Mesendoderm (in vitro differentiated cells): ENCODE results near the gene SLCO2A1.
A peak's percentile ranks its signal among the peaks of the same experiment; 100 is the strongest.

ENCODE experiments used
- DNase-seq: peaks from one replicate; pipeline ENCODE4 v3.0.0; 2013
- H2AK5ac ChIP-seq: 2 replicates; pipeline ENCODE4 v1.6.1; 2013; ENCODE audit warnings: low read length, inconsistent platforms
- H2BK120ac ChIP-seq: 2 replicates; pipeline ENCODE4 v1.6.1; 2013; ENCODE audit warnings: low read depth, mild to moderate bottlenecking, low read length, moderate library complexity, mixed read lengths
- H2BK15ac ChIP-seq: replicated peaks from 2 replicates; pipeline ENCODE4 v1.6.1; 2013; ENCODE audit warnings: low read depth, mild to moderate bottlenecking, moderate library complexity
- H2BK5ac ChIP-seq: 2 replicates; pipeline ENCODE4 v1.6.1; 2013; ENCODE audit warnings: low read length, inconsistent platforms
- H3K18ac ChIP-seq: 2 replicates; pipeline ENCODE4 v1.6.1; 2013; ENCODE audit warnings: mild to moderate bottlenecking, low read length, mixed read lengths
- H3K23ac ChIP-seq: one replicate; pipeline ENCODE4 v1.6.1; 2013; ENCODE audit warnings: low read length
- H3K27ac ChIP-seq: 2 replicates; pipeline ENCODE4 v1.5.1; 2013; ENCODE audit warnings: low read depth, mild to moderate bottlenecking, inconsistent platforms, low read length, moderate library complexity
- H3K27me3 ChIP-seq: 2 replicates; pipeline ENCODE4 v1.6.1; 2013; ENCODE audit warnings: low read length, control low read depth, mild to moderate bottlenecking, inconsistent platforms; ENCODE audit not compliant: insufficient read depth, poor library complexity
- H3K36me3 ChIP-seq: 2 replicates; pipeline ENCODE4 v1.6.1; 2013; ENCODE audit warnings: low read length, inconsistent platforms; ENCODE audit not compliant: control insufficient read depth, insufficient read depth
- H3K4ac ChIP-seq: one replicate; pipeline ENCODE4 v1.6.1; 2013; ENCODE audit warnings: low read depth, mild to moderate bottlenecking, low read length, moderate library complexity
- H3K4me1 ChIP-seq: 2 replicates; pipeline ENCODE4 v1.6.1; 2013; ENCODE audit warnings: low read depth, low read length, inconsistent platforms; ENCODE audit not compliant: control insufficient read depth
- H3K4me2 ChIP-seq: 2 replicates; pipeline ENCODE4 v1.6.1; 2013; ENCODE audit warnings: low read length
- H3K4me3 ChIP-seq: 2 replicates; pipeline ENCODE4 v1.5.1; 2013; ENCODE audit warnings: mild to moderate bottlenecking, low read length
- H3K56ac ChIP-seq: one replicate; pipeline ENCODE4 v1.6.1; 2013; ENCODE audit warnings: low read length
- H3K79me1 ChIP-seq: 2 replicates; pipeline ENCODE4 v1.6.1; 2013; ENCODE audit warnings: low read length, inconsistent platforms
- H3K79me2 ChIP-seq: 2 replicates; pipeline ENCODE4 v1.6.1; 2013; ENCODE audit warnings: mild to moderate bottlenecking, low read length; ENCODE audit not compliant: control insufficient read depth, insufficient read depth
- H3K9ac ChIP-seq: 2 replicates; pipeline ENCODE4 v1.6.1; 2013; ENCODE audit warnings: low read length, inconsistent platforms
- H4K5ac ChIP-seq: one replicate; pipeline ENCODE4 v1.6.1; 2013; ENCODE audit warnings: low read length
- H4K8ac ChIP-seq: one replicate; pipeline ENCODE4 v1.6.1; 2013; ENCODE audit warnings: low read depth, mild to moderate bottlenecking, control low read depth, low read length, moderate library complexity
- WGBS: extraction: QIAGEN DNeasy Blood & Tissue Kit; methylation state at CpG from one replicate; pipeline ENCODE4 v1.1.7; 2013; ENCODE audit warnings: low lambda C conversion rate, missing lambda C conversion rate; ENCODE audit not compliant: insufficient coverage; ENCODE audit errors: extremely low coverage; 5-methylcytosine and 5-hydroxymethylcytosine counted together

SLCO2A1 gene

DNA sequence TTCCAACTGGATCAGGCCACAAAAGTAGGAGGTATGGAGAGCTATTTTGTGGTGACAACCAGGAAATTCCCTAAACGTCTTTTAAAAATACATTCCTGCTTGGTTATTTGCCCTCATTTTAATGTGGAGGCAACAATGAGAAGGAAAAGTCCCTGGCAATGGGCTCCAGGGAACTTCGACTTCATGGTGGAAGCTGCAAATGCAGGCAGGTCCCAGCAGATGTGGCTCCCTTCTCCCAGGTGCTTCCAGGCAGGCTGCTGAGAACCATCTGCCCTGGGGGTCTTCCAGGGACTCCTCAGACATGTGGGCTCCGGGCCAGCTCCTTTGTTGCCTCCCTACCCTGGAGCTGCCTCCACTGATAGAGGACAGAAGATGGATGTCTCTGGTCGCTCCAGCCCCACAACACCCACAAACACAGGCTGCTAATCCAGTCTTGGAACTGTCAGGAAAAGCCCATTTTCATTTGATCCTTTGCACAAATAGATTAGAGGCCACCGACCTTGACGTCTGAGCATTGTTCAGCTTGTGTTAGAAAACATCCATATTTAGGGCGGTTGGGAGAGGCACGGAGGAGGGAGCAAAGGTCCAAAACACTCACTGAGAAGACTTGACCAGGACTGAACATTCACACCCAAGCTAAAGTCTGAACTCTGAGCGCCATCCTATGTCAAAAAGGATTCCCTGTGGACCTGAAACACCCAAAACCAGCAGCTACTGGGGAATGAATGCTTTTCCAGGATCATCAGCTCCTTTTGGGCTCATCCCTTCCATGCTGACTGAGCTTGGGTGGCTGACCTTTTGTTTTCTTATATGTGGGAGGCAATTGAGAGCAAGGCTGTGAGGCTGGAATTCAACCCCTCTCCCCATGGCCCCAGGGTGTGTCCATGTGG, 30.2 kb upstream of the SLCO2A1 start:
- Histone ChIP-seq H3K79me2 (no peaks in the 10 kb centered on the region), H3K27ac (no peak overlapping the region), H4K8ac (no peak overlapping the region), H3K9ac (no peak overlapping the region), H2BK120ac (no peak overlapping the region), H3K56ac (no peak overlapping the region), H2AK5ac (no peak overlapping the region), H3K27me3 (no peaks in the 10 kb centered on the region), H3K4me2 (no peak overlapping the region), H2BK15ac (no peak overlapping the region), H3K18ac (no peak overlapping the region), H3K23ac (no peak overlapping the region), H4K5ac (no peak overlapping the region), H3K4me1 (no peaks in the 10 kb centered on the region), H3K79me1 (no peaks in the 10 kb centered on the region), H3K4me3 (no peak overlapping the region), H3K4ac (no peak overlapping the region), H2BK5ac (no peak overlapping the region), H3K36me3 (no peaks in the 10 kb centered on the region)
- peak; percentile 19 for DNase-seq
- WGBS, result no CpG with 5 or more reads among the region's 9 CpGs

DNA sequence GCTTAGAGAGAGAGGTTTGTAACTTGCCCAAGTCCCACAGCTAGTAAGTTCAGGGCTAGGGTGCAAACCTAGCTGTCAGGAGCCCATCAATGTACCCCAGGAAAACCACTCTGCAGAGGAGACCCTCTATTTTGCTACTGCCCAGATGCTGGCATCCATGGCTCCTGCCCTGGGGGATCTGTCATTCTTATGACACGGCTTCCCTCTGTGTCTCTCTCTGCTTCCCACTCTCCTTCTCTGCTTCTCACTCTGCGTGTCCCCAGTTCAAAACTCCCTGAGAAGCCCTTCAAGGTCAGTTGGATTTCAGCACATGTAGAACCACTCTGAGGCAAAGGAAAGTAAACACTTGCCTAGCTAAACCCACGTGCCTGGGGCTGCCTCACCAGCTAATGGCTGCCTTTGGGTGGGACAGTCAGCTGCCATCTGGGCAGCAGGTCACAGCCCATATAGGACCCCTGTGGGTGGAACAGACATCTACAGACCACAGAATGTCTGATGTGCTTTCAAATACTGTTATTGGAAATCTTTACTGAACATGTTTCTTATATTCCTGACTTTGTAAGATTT, 29.4 kb upstream of the SLCO2A1 start:
- no peaks in the 10 kb centered on the region for H3K27me3 ChIP-seq
- H3K79me1 ChIP-seq, result no peaks in the 10 kb centered on the region
- H3K4me1 ChIP-seq, result no peaks in the 10 kb centered on the region
- H2BK120ac ChIP-seq, result no peak overlapping the region
- no peak overlapping the region for H4K8ac ChIP-seq
- H3K9ac ChIP-seq, result no peak overlapping the region
- no peak overlapping the region for H2BK15ac ChIP-seq
- no peaks in the 10 kb centered on the region for H3K79me2 ChIP-seq
- H3K27ac ChIP-seq, result no peak overlapping the region
- no peak overlapping the region for H3K4ac ChIP-seq
- no peak overlapping the region for H3K18ac ChIP-seq
- no peak overlapping the region for H2BK5ac ChIP-seq
- no peak overlapping the region for H3K4me2 ChIP-seq
- WGBS, result no CpG with 5 or more reads among the region's 3 CpGs
- H4K5ac ChIP-seq, result no peak overlapping the region
- no peak overlapping the region for H3K4me3 ChIP-seq
- no peaks in the 10 kb centered on the region for H3K36me3 ChIP-seq
- H2AK5ac ChIP-seq, result no peak overlapping the region
- DNase-seq, result no peak
- H3K23ac ChIP-seq, result no peak overlapping the region
- no peak overlapping the region for H3K56ac ChIP-seq

DNA sequence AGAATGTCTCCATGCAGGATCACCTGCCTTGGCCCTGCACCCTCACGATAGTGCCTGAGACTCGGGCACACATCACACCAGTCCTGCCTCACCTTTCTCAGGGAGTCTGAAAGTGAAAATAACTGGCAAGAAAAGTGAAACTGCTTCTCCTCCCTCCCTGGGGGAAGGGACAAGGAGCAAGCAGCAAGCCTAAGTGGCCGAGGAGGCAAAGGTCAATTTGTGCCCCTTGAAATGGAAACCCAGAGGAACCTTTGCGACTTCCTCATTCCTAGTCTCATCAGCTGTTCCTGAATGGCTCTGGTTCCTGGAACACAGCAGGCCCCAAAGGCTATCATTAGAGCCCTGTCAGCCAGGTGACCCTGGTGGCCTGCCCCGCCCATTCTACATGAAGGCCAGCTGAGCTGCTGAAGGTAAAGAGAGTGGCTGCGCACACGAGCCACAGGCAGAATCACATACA, 28.0 kb upstream of the SLCO2A1 start:
- H3K27ac ChIP-seq, result no peak overlapping the region
- H3K79me2 ChIP-seq, result no peaks in the 10 kb centered on the region
- no peak overlapping the region for H3K23ac ChIP-seq
- no peaks in the 10 kb centered on the region for H3K79me1 ChIP-seq
- no peak overlapping the region for H3K18ac ChIP-seq
- H3K4me1 ChIP-seq, result no peaks in the 10 kb centered on the region
- no peak overlapping the region for H4K8ac ChIP-seq
- H2BK15ac ChIP-seq, result no peak overlapping the region
- H3K9ac ChIP-seq, result no peak overlapping the region
- WGBS, result no CpG with 5 or more reads among the region's 7 CpGs
- no peaks in the 10 kb centered on the region for H3K27me3 ChIP-seq
- H3K4ac ChIP-seq, result no peak overlapping the region
- no peak overlapping the region for H2BK120ac ChIP-seq
- no peak overlapping the region for H2BK5ac ChIP-seq
- H3K4me3 ChIP-seq, result no peak overlapping the region
- H4K5ac ChIP-seq, result no peak overlapping the region
- peak overlapping the region; percentile 4 for H3K56ac ChIP-seq
- H2AK5ac ChIP-seq, result no peak overlapping the region
- peak; percentile 19 for DNase-seq
- H3K4me2 ChIP-seq, result no peak overlapping the region
- H3K36me3 ChIP-seq, result no peaks in the 10 kb centered on the region

DNA sequence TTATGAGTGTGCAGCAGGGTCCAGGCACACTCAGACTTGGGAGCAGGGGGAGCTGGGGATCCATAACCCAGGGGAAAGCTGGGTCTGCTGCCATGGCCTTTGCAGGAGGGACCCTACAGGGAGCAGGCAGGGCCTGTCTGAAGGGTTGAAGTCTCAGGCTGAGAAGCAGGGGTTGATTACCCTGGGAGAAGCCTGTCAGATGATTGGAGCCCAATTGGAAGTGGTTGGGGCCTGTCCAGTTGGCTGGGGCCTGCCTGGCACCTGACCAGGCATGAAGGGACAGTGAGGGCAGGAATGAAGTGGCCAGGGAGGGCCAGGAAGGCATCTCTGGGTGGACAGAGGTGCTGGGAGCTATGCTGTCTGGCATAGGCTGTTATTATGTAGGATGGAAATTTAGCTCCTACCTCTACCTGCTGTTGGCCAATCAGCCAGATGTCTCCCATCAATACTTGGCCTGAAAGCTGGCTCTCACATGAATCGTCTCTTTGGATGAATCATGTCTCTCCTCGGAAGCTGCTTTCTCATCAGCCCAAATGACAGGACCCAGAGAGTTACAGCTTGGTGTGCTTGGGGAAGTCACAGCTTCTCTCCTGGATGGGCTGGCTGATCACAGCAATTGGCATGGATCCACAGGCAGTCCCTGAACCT, 27.4 kb upstream of the SLCO2A1 start:
- Histone ChIP-seq H2BK5ac (no peak overlapping the region), H2AK5ac (peak overlapping the region; percentile 1), H3K18ac (no peak overlapping the region), H3K9ac (no peak overlapping the region), H3K4ac (no peak overlapping the region), H4K8ac (no peak overlapping the region), H3K4me2 (no peak overlapping the region), H3K27me3 (no peaks in the 10 kb centered on the region), H3K79me2 (no peaks in the 10 kb centered on the region), H2BK15ac (no peak overlapping the region), H3K4me1 (no peaks in the 10 kb centered on the region), H3K79me1 (no peaks in the 10 kb centered on the region), H3K4me3 (no peak overlapping the region), H3K23ac (no peak overlapping the region), H3K27ac (no peak overlapping the region), H2BK120ac (no peak overlapping the region), H4K5ac (no peak overlapping the region), H3K36me3 (no peaks in the 10 kb centered on the region), H3K56ac (peak overlapping the region; percentile 34)
- DNase-seq, result no peak
- WGBS, result no CpG with 5 or more reads among the region's 2 CpGs

DNA sequence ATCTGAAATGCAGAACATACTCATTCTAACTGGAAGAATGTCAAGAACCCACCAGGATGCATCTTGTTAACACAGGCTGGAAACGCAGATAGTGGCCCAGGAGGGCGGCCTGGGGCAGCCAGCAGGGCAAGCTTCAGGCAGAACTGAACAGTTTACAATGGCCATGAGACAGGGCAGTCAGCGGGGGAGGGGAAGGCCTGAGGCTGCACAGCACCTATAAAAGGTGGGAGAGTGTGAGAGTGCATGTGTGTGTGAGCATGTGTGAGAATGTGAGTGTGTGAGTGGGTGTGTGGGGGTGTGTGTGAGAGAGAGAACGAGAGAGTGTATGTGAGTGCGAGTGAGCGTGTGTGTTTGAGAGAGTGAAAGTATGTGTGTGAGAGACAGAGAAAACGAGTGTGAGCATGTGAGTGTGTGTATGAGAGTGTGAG, 26.8 kb upstream of the SLCO2A1 start:
- no peaks in the 10 kb centered on the region for H3K27me3 ChIP-seq
- no peak overlapping the region for H2BK15ac ChIP-seq
- no peaks in the 10 kb centered on the region for H3K36me3 ChIP-seq
- no peak overlapping the region for H2BK5ac ChIP-seq
- peak overlapping the region; percentile 34 for H3K56ac ChIP-seq
- H3K27ac ChIP-seq, result no peak overlapping the region
- H4K8ac ChIP-seq, result no peak overlapping the region
- WGBS, result 100% methylated on average over 4 of the region's 7 CpGs
- H3K4me3 ChIP-seq, result no peak overlapping the region
- no peak overlapping the region for H3K18ac ChIP-seq
- H3K4me2 ChIP-seq, result no peak overlapping the region
- no peak overlapping the region for H2BK120ac ChIP-seq
- no peaks in the 10 kb centered on the region for H3K4me1 ChIP-seq
- no peak overlapping the region for H3K9ac ChIP-seq
- H3K79me2 ChIP-seq, result no peaks in the 10 kb centered on the region
- peak; percentile 35 for DNase-seq
- H3K4ac ChIP-seq, result no peak overlapping the region
- H3K23ac ChIP-seq, result peak overlapping the region; percentile 10
- no peaks in the 10 kb centered on the region for H3K79me1 ChIP-seq
- peak overlapping the region; percentile 1 for H2AK5ac ChIP-seq
- no peak overlapping the region for H4K5ac ChIP-seq
